Measurements from ENCODE around the gene SHTN1.

DNA sequence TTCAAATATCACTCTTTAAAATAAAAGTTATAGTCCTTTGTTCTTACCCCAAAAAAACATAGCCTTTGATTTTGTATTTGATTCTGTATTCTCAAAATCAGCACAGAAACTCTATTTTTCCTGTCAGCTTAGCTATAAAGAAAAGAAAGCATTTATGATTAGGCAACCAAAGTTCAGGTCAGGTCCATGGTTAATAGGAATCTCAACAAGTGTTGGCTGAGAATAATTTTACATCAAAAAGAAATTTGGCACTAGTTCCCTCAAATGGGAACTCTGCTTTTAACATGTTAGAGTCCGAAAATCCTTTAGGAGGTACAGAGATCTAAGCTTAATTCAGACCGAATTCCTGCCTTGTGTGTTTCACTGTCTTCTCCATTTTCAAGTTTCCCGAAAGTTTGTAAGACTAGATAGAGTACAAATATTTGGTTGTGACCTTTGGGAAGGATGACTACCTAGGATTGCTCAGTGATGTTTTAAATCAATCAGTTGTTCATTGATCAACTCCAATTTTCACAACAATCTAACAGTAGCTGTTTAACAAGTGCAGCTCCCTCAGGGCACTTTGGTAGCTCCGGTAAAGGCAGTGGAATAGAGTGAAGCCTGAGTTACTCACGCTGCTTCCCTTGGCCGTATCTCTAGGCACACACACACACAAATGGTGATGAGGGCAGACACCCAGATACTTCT lies 164.5 kb downstream of the SHTN1 start:
- TF ChIP-seq POLR2A (IDR thresholded peaks at IDR 0.05; ENCODE audit: low read depth, low read length) = no peak
- TF ChIP-seq, protein P1, sequence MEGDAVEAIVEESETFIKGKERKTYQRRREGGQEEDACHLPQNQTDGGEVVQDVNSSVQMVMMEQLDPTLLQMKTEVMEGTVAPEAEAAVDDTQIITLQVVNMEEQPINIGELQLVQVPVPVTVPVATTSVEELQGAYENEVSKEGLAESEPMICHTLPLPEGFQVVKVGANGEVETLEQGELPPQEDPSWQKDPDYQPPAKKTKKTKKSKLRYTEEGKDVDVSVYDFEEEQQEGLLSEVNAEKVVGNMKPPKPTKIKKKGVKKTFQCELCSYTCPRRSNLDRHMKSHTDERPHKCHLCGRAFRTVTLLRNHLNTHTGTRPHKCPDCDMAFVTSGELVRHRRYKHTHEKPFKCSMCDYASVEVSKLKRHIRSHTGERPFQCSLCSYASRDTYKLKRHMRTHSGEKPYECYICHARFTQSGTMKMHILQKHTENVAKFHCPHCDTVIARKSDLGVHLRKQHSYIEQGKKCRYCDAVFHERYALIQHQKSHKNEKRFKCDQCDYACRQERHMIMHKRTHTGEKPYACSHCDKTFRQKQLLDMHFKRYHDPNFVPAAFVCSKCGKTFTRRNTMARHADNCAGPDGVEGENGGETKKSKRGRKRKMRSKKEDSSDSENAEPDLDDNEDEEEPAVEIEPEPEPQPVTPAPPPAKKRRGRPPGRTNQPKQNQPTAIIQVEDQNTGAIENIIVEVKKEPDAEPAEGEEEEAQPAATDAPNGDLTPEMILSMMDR (conservative IDR thresholded peaks at IDR 0.05; ENCODE audit: low read depth, low read length) = no peak
- no peak for TF ChIP-seq RAD21 (IDR thresholded peaks at IDR 0.05; ENCODE audit: low read length)
